Progenitor cell of endocrine pancreas (in vitro differentiated cells): Measurements from ENCODE around the gene SKOR1. TPM values are rescaled to one million over a fixed set of nuclear protein-coding genes. Genes with fewer than 3 reads are reported as not detected.

Source experiments
- DNase-seq: peaks from one replicate; pipeline ENCODE4 v3.0.0; 2021; ENCODE audit warnings: low spot score; ENCODE audit not compliant: unreplicated experiment
- H3K27ac Mint-ChIP-seq: 2 replicates; pipeline ENCODE4 v1.8.0; 2021; ENCODE audit warnings: mild to moderate bottlenecking, moderate library complexity, mixed read lengths
- H3K27me3 Mint-ChIP-seq: 2 replicates; pipeline ENCODE4 v1.8.0; 2021; ENCODE audit warnings: mixed read lengths
- H3K36me3 Mint-ChIP-seq: 2 replicates; pipeline ENCODE4 v1.8.0; 2022; ENCODE audit warnings: mixed read lengths; ENCODE audit not compliant: insufficient read depth
- H3K4me1 Mint-ChIP-seq: 2 replicates; pipeline ENCODE4 v1.8.0; 2021; ENCODE audit warnings: low read depth, mixed read lengths
- H3K4me3 Mint-ChIP-seq: 2 replicates; pipeline ENCODE4 v1.8.0; 2021; ENCODE audit warnings: low read depth, mild to moderate bottlenecking, moderate library complexity, mixed read lengths
- H3K9me3 Mint-ChIP-seq: 2 replicates; pipeline ENCODE4 v1.8.0; 2021; ENCODE audit warnings: low read depth, mixed read lengths
- CTCF ChIP-seq: fragments of 200-600 bp; sonication (generic); IDR thresholded peaks from one replicate; pipeline ENCODE4 v1.5.0; 2021; ENCODE audit warnings: antibody characterized with exemption, mild to moderate bottlenecking; ENCODE audit not compliant: unreplicated experiment
- total RNA-seq: library from RNA; stranded (reverse); gene quantifications from 2 replicates; pipeline ENCODE4 v1.2.1, GENCODE V29; 2021

Gene SKOR1
- total RNA-seq, 1 donor from 2014 or later = 0.60 TPM

- Mint-ChIP-seq H3K27ac (no peak overlapping the region), H3K27me3 (peaks cover 18% of the 10 kb centered on the region), H3K9me3 (no peaks in the 10 kb centered on the region), H3K4me1 (peaks cover 31% of the 10 kb centered on the region), H3K36me3 (peaks cover 2% of the 10 kb centered on the region), H3K4me3 (no peak overlapping the region)
- no peak for TF ChIP-seq CTCF
- no peak for DNase-seq
These were observed 42.7 kb upstream of the SKOR1 start for GRCh38 chr15:67782691-67782991.

DNA sequence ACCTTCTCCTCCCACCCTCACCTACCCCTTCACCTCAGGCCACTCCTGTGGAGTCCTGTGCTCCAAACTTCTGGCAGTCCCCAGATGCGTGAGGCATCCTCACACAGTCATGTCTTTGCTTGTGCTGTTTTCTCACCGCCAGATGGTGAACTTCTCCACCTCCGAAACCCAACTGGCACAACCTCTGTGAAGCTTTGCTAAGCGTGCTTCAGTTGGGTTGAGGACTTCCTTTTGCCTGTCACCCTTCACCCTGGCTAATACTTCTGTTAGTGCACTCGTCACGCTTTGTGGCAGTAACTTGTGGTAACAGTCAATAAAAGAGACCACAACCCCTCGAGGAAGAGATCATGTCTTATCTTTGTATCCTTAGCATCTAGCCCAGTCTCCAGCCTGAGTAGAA is 42.0 kb upstream of the SKOR1 start:
- no peaks in the 10 kb centered on the region for H3K9me3 Mint-ChIP-seq
- TF ChIP-seq CTCF = no peak
- peaks cover 2% of the 10 kb centered on the region for H3K36me3 Mint-ChIP-seq
- H3K27ac Mint-ChIP-seq = no peak overlapping the region
- peaks cover 16% of the 10 kb centered on the region for H3K27me3 Mint-ChIP-seq
- no peak for DNase-seq
- H3K4me1 Mint-ChIP-seq = peaks cover 29% of the 10 kb centered on the region
- H3K4me3 Mint-ChIP-seq = no peak overlapping the region

- Mint-ChIP-seq H3K36me3 (peaks cover 2% of the 10 kb centered on the region), H3K9me3 (no peaks in the 10 kb centered on the region), H3K27me3 (peaks cover 13% of the 10 kb centered on the region), H3K4me3 (no peak overlapping the region), H3K4me1 (peaks cover 28% of the 10 kb centered on the region), H3K27ac (no peak overlapping the region)
- no peak for TF ChIP-seq CTCF
- DNase-seq = no peak
These were observed 41.1 kb upstream of the SKOR1 start for GRCh38 chr15:67784090-67784781.

DNA sequence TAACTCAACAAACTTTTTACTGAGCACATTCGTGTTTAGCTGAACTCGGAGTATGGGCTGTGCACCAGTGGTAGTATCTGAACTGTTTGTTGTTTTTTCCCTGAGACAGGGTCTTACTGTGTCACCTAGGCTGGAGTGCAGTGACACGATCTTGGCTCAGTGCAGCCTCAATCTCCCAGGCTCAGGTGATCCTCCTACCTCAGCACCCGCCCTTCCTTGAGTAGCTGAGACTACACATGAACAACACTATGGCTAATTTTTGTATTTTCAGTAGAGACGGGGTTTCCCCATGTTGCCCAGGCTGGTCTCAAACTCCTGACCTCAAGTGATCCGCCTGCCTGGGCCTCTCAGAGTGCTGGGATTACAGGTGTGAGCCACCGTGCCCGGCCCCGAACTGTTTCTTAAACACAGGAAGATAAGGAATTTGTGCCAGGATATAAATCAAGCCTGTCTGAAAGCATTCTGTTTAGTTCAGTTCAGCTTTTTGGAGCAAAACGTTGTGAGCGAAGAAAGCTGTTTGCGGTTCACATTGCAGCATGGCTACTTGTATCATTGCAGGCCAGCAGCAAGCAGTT is 40.4 kb upstream of the SKOR1 start:
- no peak for DNase-seq
- Mint-ChIP-seq H3K9me3 (no peaks in the 10 kb centered on the region), H3K27ac (no peak overlapping the region), H3K4me3 (no peak overlapping the region), H3K27me3 (peaks cover 8% of the 10 kb centered on the region), H3K36me3 (peaks cover 3% of the 10 kb centered on the region), H3K4me1 (peaks cover 30% of the 10 kb centered on the region)
- no peak for TF ChIP-seq CTCF

- no peaks in the 10 kb centered on the region for H3K9me3 Mint-ChIP-seq
- DNase-seq = no peak
- H3K36me3 Mint-ChIP-seq = peaks cover 3% of the 10 kb centered on the region
- peaks cover 7% of the 10 kb centered on the region for H3K27me3 Mint-ChIP-seq
- TF ChIP-seq CTCF = no peak
- peaks cover 30% of the 10 kb centered on the region for H3K4me1 Mint-ChIP-seq
- H3K4me3 Mint-ChIP-seq = no peak overlapping the region
- H3K27ac Mint-ChIP-seq = no peak overlapping the region
These were observed 39.9 kb upstream of the SKOR1 start for GRCh38 chr15:67785431-67785830.
